ENCODE measurements around the gene ACAP1. TPM values are rescaled to one million over a fixed set of nuclear protein-coding genes. Genes with fewer than 3 reads are reported as not detected.
A peak's percentile ranks its signal among the peaks of the same experiment; 100 is the strongest.
"Not testable (repeated sequence)": the region's sequence is repeated elsewhere in the genome, so short reads cannot be mapped to it uniquely, and the experiment has no call there.

The ACAP1 gene
- total RNA-seq, 2 donors from 2014 or later, result 690 to 708 TPM

- peak within 1 kb of the TSS; percentile 89 to 92 for H3K4me3 Mint-ChIP-seq
- H3K27ac Mint-ChIP-seq, result peak within 1 kb of the TSS; percentile 96
- H3K4me1 Mint-ChIP-seq (ENCODE audit: low read depth), result peaks cover 41% of the 10 kb centered on the region
- peaks cover 0 to 7% of the 10 kb centered on the region in 2 donors for H3K36me3 Mint-ChIP-seq (ENCODE audit: insufficient read depth in 2 of 2)
- no peaks in the 10 kb centered on the region for H3K27me3 Mint-ChIP-seq (ENCODE audit: low read depth)
- H3K9me3 Mint-ChIP-seq, result no peaks in the 10 kb centered on the region
- ATAC-seq (replicated peaks in 1 of 2) (peak; percentile 22 to 35), DNase-seq (no peak)
Observed at GRCh38 chr17:7328840-7329373, 7.4 kb upstream of the ACAP1 start, which contains the start of gene NEURL4. NEURL4 (minus strand) TSS chr17:7329335; CDS start chr17:7329312, 23 bp downstream.

- peaks cover 42% of the 10 kb centered on the region for H3K4me1 Mint-ChIP-seq (ENCODE audit: low read depth)
- H3K27ac Mint-ChIP-seq, result peak overlapping the region; percentile 96
- H3K9me3 Mint-ChIP-seq, result no peaks in the 10 kb centered on the region
- peaks cover 0 to 4% of the 10 kb centered on the region in 2 donors for H3K36me3 Mint-ChIP-seq (ENCODE audit: insufficient read depth in 2 of 2)
- no peaks in the 10 kb centered on the region for H3K27me3 Mint-ChIP-seq (ENCODE audit: low read depth)
- peak overlapping the region; percentile 83 to 92 for H3K4me3 Mint-ChIP-seq
- ATAC-seq (replicated peaks in 1 of 2) (peak; percentile 66 to 77), DNase-seq (peak; percentile 95 to 98)
Observed at GRCh38 chr17:7329374-7329996, 6.8 kb upstream of the ACAP1 start.

GRCh38 chr17:7329997-7330637 is 6.2 kb upstream of the ACAP1 start:
- no peaks in the 10 kb centered on the region for H3K9me3 Mint-ChIP-seq
- no peaks in the 10 kb centered on the region for H3K27me3 Mint-ChIP-seq (ENCODE audit: low read depth)
- peaks cover 0 to 1% of the 10 kb centered on the region in 2 donors for H3K36me3 Mint-ChIP-seq (ENCODE audit: insufficient read depth in 2 of 2)
- H3K27ac Mint-ChIP-seq, result peak overlapping the region; percentile 96
- ATAC-seq (replicated peaks in 1 of 2) (peak; percentile 77 to 78), DNase-seq (peak; percentile 85 to 90)
- H3K4me3 Mint-ChIP-seq, result peak overlapping the region; percentile 83 to 92
- peaks cover 48% of the 10 kb centered on the region for H3K4me1 Mint-ChIP-seq (ENCODE audit: low read depth)

GRCh38 chr17:7330638-7331015 is 5.7 kb upstream of the ACAP1 start:
- DNase-seq (no peak), ATAC-seq (replicated peaks in 1 of 2) (no peak)
- H3K27ac Mint-ChIP-seq, result no peak overlapping the region
- peak overlapping the region; percentile 83 to 92 for H3K4me3 Mint-ChIP-seq
- H3K9me3 Mint-ChIP-seq, result no peaks in the 10 kb centered on the region
- no peaks in the 10 kb centered on the region for H3K27me3 Mint-ChIP-seq (ENCODE audit: low read depth)
- peaks cover 0 to 1% of the 10 kb centered on the region in 2 donors for H3K36me3 Mint-ChIP-seq (ENCODE audit: insufficient read depth in 2 of 2)
- peaks cover 53% of the 10 kb centered on the region for H3K4me1 Mint-ChIP-seq (ENCODE audit: low read depth)

GRCh38 chr17:7332111-7332510 is 4.2 kb upstream of the ACAP1 start:
- peaks cover 62% of the 10 kb centered on the region for H3K4me1 Mint-ChIP-seq (ENCODE audit: low read depth)
- no peaks in the 10 kb centered on the region for H3K9me3 Mint-ChIP-seq
- peak overlapping the region; percentile 88 for H3K27ac Mint-ChIP-seq
- peaks cover 2 to 3% of the 10 kb centered on the region in 2 donors for H3K36me3 Mint-ChIP-seq (ENCODE audit: insufficient read depth in 2 of 2)
- ATAC-seq (replicated peaks in 1 of 2), result no peak
- no peak for DNase-seq
- H3K4me3 Mint-ChIP-seq, result peak overlapping the region; percentile 82 to 94
- H3K27me3 Mint-ChIP-seq (ENCODE audit: low read depth), result no peaks in the 10 kb centered on the region

GRCh38 chr17:7332600-7333069 is 3.7 kb upstream of the ACAP1 start:
- Mint-ChIP-seq H3K4me3 (peak overlapping the region; percentile 82 to 94), H3K4me1 (ENCODE audit: low read depth) (peaks cover 64% of the 10 kb centered on the region), H3K27ac (peak overlapping the region; percentile 88)
- not testable (repeated sequence) for ATAC-seq (replicated peaks in 1 of 2); H3K36me3 Mint-ChIP-seq (ENCODE audit: insufficient read depth in 2 of 2); H3K27me3 Mint-ChIP-seq (ENCODE audit: low read depth); H3K9me3 Mint-ChIP-seq
- DNase-seq, result peak; percentile 49 to 62

GRCh38 chr17:7334938-7335538 is 1.3 kb upstream of the ACAP1 start:
- DNase-seq (no peak), ATAC-seq (replicated peaks in 1 of 2) (no peak)
- Mint-ChIP-seq H3K4me1 (ENCODE audit: low read depth) (peaks cover 62% of the 10 kb centered on the region), H3K27ac (peak overlapping the region; percentile 43), H3K4me3 (peak overlapping the region; percentile 88 to 97), H3K27me3 (ENCODE audit: low read depth) (no peaks in the 10 kb centered on the region), H3K9me3 (no peaks in the 10 kb centered on the region), H3K36me3 (ENCODE audit: insufficient read depth in 2 of 2) (peaks cover 10 to 11% of the 10 kb centered on the region in 2 donors)

GRCh38 chr17:7335765-7336164 is 564 bp upstream of the ACAP1 start:
- Mint-ChIP-seq H3K4me1 (ENCODE audit: low read depth) (peaks cover 63% of the 10 kb centered on the region), H3K36me3 (ENCODE audit: insufficient read depth in 2 of 2) (peaks cover 11 to 14% of the 10 kb centered on the region in 2 donors), H3K27ac (peak overlapping the region; percentile 94), H3K4me3 (peak overlapping the region; percentile 88 to 97)
- not testable (repeated sequence) for H3K9me3 Mint-ChIP-seq; H3K27me3 Mint-ChIP-seq (ENCODE audit: low read depth); ATAC-seq (replicated peaks in 1 of 2); DNase-seq

- peak overlapping the region; percentile 88 for H3K27ac Mint-ChIP-seq
- H3K9me3 Mint-ChIP-seq; ATAC-seq (replicated peaks in 1 of 2); H3K27me3 Mint-ChIP-seq (ENCODE audit: low read depth); DNase-seq: not testable (repeated sequence)
- peaks cover 56% of the 10 kb centered on the region for H3K4me1 Mint-ChIP-seq (ENCODE audit: low read depth)
- H3K4me3 Mint-ChIP-seq, result peak overlapping the region; percentile 88 to 97
- peaks cover 14 to 18% of the 10 kb centered on the region in 2 donors for H3K36me3 Mint-ChIP-seq (ENCODE audit: insufficient read depth in 2 of 2)
Observed at GRCh38 chr17:7337600-7337999, 1.3 kb downstream of the ACAP1 start.

- Mint-ChIP-seq H3K27me3 (ENCODE audit: low read depth) (no peaks in the 10 kb centered on the region), H3K4me3 (peak overlapping the region; percentile 34 to 75), H3K9me3 (no peaks in the 10 kb centered on the region), H3K36me3 (ENCODE audit: insufficient read depth in 2 of 2) (peaks cover 14 to 19% of the 10 kb centered on the region in 2 donors), H3K4me1 (ENCODE audit: low read depth) (peaks cover 39% of the 10 kb centered on the region), H3K27ac (peak overlapping the region; percentile 80)
- no peak for ATAC-seq (replicated peaks in 1 of 2)
- DNase-seq, result no peak
Observed at GRCh38 chr17:7340179-7340578, 3.9 kb downstream of the ACAP1 start.

GRCh38 chr17:7341842-7342241 is 5.5 kb downstream of the ACAP1 start:
- no peak overlapping the region for H3K4me3 Mint-ChIP-seq
- H3K4me1 Mint-ChIP-seq (ENCODE audit: low read depth), result peaks cover 32% of the 10 kb centered on the region
- H3K27me3 Mint-ChIP-seq (ENCODE audit: low read depth), result no peaks in the 10 kb centered on the region
- DNase-seq (no peak), ATAC-seq (replicated peaks in 1 of 2) (no peak)
- peaks cover 14 to 24% of the 10 kb centered on the region in 2 donors for H3K36me3 Mint-ChIP-seq (ENCODE audit: insufficient read depth in 2 of 2)
- no peak overlapping the region for H3K27ac Mint-ChIP-seq
- no peaks in the 10 kb centered on the region for H3K9me3 Mint-ChIP-seq

- peaks cover 9 to 21% of the 10 kb centered on the region in 2 donors for H3K36me3 Mint-ChIP-seq (ENCODE audit: insufficient read depth in 2 of 2)
- ATAC-seq (replicated peaks in 1 of 2) (no peak), DNase-seq (no peak)
- no peak overlapping the region for H3K27ac Mint-ChIP-seq
- peaks cover 22% of the 10 kb centered on the region for H3K4me1 Mint-ChIP-seq (ENCODE audit: low read depth)
- no peaks in the 10 kb centered on the region for H3K27me3 Mint-ChIP-seq (ENCODE audit: low read depth)
- no peaks in the 10 kb centered on the region for H3K9me3 Mint-ChIP-seq
- no peak overlapping the region for H3K4me3 Mint-ChIP-seq
Observed at GRCh38 chr17:7343250-7343649, 6.9 kb downstream of the ACAP1 start.

Measured in activated T-cell treated with anti-CD3 and anti-CD28 coated beads, Interleukin-2, amount 50 U/mL, for 72 hours (primary cell).